ENCODE measurements around the gene GATA6.

DNA sequence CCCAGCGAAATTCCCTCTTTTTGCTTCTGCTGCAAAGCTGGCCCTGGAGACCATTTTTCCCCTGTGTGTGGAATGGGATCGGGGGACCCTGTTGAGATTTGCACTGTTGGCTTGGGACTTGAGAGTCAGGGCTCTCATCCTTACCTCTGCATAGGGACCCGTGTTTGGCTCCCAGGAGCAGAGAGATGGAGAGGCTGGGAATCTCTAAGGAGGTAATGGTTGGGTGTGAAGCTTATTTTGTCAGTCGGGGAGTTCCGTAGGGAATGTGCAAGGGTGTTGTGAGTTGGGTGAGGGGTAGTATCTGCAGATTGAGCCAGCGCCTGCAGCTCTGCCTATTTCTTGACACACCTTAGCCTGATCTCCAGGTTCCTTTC lies 4.5 kb downstream of the GATA6 start:
- TF ChIP-seq, protein P1, sequence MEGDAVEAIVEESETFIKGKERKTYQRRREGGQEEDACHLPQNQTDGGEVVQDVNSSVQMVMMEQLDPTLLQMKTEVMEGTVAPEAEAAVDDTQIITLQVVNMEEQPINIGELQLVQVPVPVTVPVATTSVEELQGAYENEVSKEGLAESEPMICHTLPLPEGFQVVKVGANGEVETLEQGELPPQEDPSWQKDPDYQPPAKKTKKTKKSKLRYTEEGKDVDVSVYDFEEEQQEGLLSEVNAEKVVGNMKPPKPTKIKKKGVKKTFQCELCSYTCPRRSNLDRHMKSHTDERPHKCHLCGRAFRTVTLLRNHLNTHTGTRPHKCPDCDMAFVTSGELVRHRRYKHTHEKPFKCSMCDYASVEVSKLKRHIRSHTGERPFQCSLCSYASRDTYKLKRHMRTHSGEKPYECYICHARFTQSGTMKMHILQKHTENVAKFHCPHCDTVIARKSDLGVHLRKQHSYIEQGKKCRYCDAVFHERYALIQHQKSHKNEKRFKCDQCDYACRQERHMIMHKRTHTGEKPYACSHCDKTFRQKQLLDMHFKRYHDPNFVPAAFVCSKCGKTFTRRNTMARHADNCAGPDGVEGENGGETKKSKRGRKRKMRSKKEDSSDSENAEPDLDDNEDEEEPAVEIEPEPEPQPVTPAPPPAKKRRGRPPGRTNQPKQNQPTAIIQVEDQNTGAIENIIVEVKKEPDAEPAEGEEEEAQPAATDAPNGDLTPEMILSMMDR (optimal IDR thresholded peaks at IDR 0.05 in 1 of 3, IDR thresholded peaks at IDR 0.05 in 1 of 3, conservative IDR thresholded peaks at IDR 0.05 in 1 of 3; ENCODE audit: extremely low read depth in 1 of 3, insufficient read depth in 2 of 3, low read length in 3 of 3): no peak
- TF ChIP-seq EZH2 (IDR thresholded peaks at IDR 0.05; ENCODE audit: low read length): peak; percentile 61

Data from keratinocyte (primary cell).